H1 (cell line): ENCODE measurements around the gene ZNF500. TPM values are rescaled to one million over a fixed set of nuclear protein-coding genes. Genes with fewer than 3 reads are reported as not detected.

ENCODE experiments used
- CTCF ChIA-PET: fragments of 300-600 bp; sonication (Branson Sonifier 250); formaldehyde crosslinking; loops from one replicate; lab custom pipeline; 2021; ENCODE audit not compliant: partially characterized antibody; lab: Charles Lee
- POLR2A ChIA-PET: fragments of 300-600 bp; sonication (Branson Sonifier 250); formaldehyde crosslinking; loops from one replicate; lab custom pipeline; 2021; ENCODE audit warnings: inconsistent platforms; ENCODE audit not compliant: partially characterized antibody; lab: Charles Lee
- DNase-seq, 2 experiments: peaks; one replicate each; pipeline versions ENCODE4 v3.0.0 to v3.0.0-alpha.2; 2010 to 2022; ENCODE audit warnings: low spot score in 2 of 2, low read depth in 1 of 2, mixed read lengths in 1 of 2
- FAIRE-seq: peaks from 2 replicates; lab custom pipeline; 2011; peaks lifted over from hg19 to GRCh38; lab: Jason Lieb, UNC
- H2AFZ ChIP-seq: 2 replicates; pipeline ENCODE4 v1.8.1; 2012; ENCODE audit warnings: low read length, inconsistent platforms
- H2AK5ac ChIP-seq: 2 replicates; pipeline ENCODE4 v1.6.1; 2013; ENCODE audit warnings: low read depth, low read length
- H2BK120ac ChIP-seq: replicated peaks from 2 replicates; pipeline ENCODE3; 2013; ENCODE audit warnings: low read depth, low read length, inconsistent platforms
- H2BK12ac ChIP-seq: 2 replicates; pipeline ENCODE4 v1.6.1; 2013; ENCODE audit warnings: low read depth, low read length
- H2BK15ac ChIP-seq: 2 replicates; pipeline ENCODE4 v1.6.1; 2013; ENCODE audit warnings: low read length
- H2BK20ac ChIP-seq: 2 replicates; pipeline ENCODE4 v1.6.1; 2013; ENCODE audit warnings: low read length
- H2BK5ac ChIP-seq: 2 replicates; pipeline ENCODE4 v1.6.1; 2013; ENCODE audit warnings: low read depth, low read length
- H3K14ac ChIP-seq: 2 replicates; pipeline ENCODE4 v1.6.1; 2013; ENCODE audit warnings: inconsistent platforms; ENCODE audit not compliant: insufficient read length
- H3K18ac ChIP-seq: 2 replicates; pipeline ENCODE4 v1.6.1; 2013; ENCODE audit warnings: low read length; ENCODE audit errors: extremely low read depth
- H3K23ac ChIP-seq: 2 replicates; pipeline ENCODE4 v1.6.1; 2013; ENCODE audit warnings: inconsistent platforms; ENCODE audit not compliant: insufficient read length
- H3K23me2 ChIP-seq: 2 replicates; pipeline ENCODE4 v1.6.1; 2013; ENCODE audit warnings: low read depth, low read length
- H3K27ac ChIP-seq: 2 replicates; pipeline ENCODE4 v1.6.1; 2011; ENCODE audit warnings: low read depth, low read length, inconsistent platforms
- H3K27me3 ChIP-seq, 4 experiments: replicated peaks in 1 of 4; 1 replicate in 1 of 4; 2 replicates in 3 of 4; pipeline versions ENCODE4 v1.6.1 to v1.8.1; 2011 to 2013; ENCODE audit warnings: low read length in 3 of 4, mild to moderate bottlenecking in 3 of 4, inconsistent platforms in 2 of 4, mixed read lengths in 2 of 4, moderate library complexity in 1 of 4; ENCODE audit not compliant: control insufficient read depth in 3 of 4, insufficient read depth in 3 of 4; ENCODE audit errors: extremely low read depth in 1 of 4
- H3K36me3 ChIP-seq, 4 experiments: 2 replicates each; pipeline versions ENCODE4 v1.6.1 to v1.8.1; 2011 to 2013; ENCODE audit warnings: mild to moderate bottlenecking in 4 of 4, low read length in 3 of 4, moderate library complexity in 2 of 4, control low read depth in 1 of 4, inconsistent platforms in 1 of 4; ENCODE audit not compliant: insufficient read depth in 4 of 4, control insufficient read depth in 2 of 4
- H3K4ac ChIP-seq: replicated peaks from 2 replicates; pipeline ENCODE3; 2013; ENCODE audit warnings: low read length, low read depth, mixed read lengths, inconsistent platforms; ENCODE audit not compliant: insufficient read length
- H3K4me1 ChIP-seq, 4 experiments: replicated peaks in 1 of 4; 1 replicate in 1 of 4; 2 replicates in 3 of 4; pipeline versions ENCODE4 v1.6.1 to v1.8.1; 2011 to 2013; ENCODE audit warnings: low read length in 3 of 4, inconsistent platforms in 2 of 4, mixed read lengths in 1 of 4; ENCODE audit not compliant: insufficient read depth in 4 of 4, control insufficient read depth in 3 of 4
- H3K4me2 ChIP-seq, 2 experiments: 2 replicates each; pipeline versions ENCODE4 v1.6.1 to v1.8.1; 2011 to 2013; ENCODE audit warnings: low read depth in 2 of 2, low read length in 2 of 2, control low read depth in 1 of 2, inconsistent platforms in 1 of 2, mild to moderate bottlenecking in 1 of 2; ENCODE audit not compliant: insufficient read depth in 1 of 2
- H3K4me3 ChIP-seq, 4 experiments: fragments of 200-600, 300-600 bp in 1 of 4; sonication (generic), shearing (Covaris generic), sonication (Bioruptor Twin) in 1 of 4; 2 replicates each; pipeline versions ENCODE4 v1.5.1 to v1.8.1; 2011 to 2016; ENCODE audit warnings: low read length in 4 of 4, low read depth in 3 of 4, control low read depth in 2 of 4, inconsistent platforms in 2 of 4, mild to moderate bottlenecking in 2 of 4, mixed read lengths in 1 of 4, moderate library complexity in 1 of 4; ENCODE audit not compliant: insufficient read depth in 2 of 4; ENCODE audit errors: extremely low read depth in 1 of 4
- H3K56ac ChIP-seq: replicated peaks from 2 replicates; pipeline ENCODE3; 2013; ENCODE audit warnings: low read depth, mild to moderate bottlenecking, mixed read lengths, low read length, inconsistent platforms; ENCODE audit not compliant: insufficient read length
- H3K79me1 ChIP-seq: 2 replicates; pipeline ENCODE4 v1.6.1; 2013; ENCODE audit warnings: low read depth, low read length, control low read depth
- H3K79me2 ChIP-seq, 2 experiments: 2 replicates each; pipeline versions ENCODE4 v1.6.1 to v1.8.1; 2012 to 2013; ENCODE audit warnings: low read length in 2 of 2, mild to moderate bottlenecking in 2 of 2, inconsistent platforms in 1 of 2; ENCODE audit not compliant: insufficient read depth in 2 of 2, control insufficient read depth in 1 of 2
- H3K9ac ChIP-seq, 4 experiments: replicated peaks in 1 of 4; 1 replicate in 1 of 4; 2 replicates in 3 of 4; pipeline versions ENCODE4 v1.6.1 to v1.8.1; 2011 to 2013; ENCODE audit warnings: low read depth in 3 of 4, low read length in 3 of 4, control low read depth in 2 of 4, mild to moderate bottlenecking in 2 of 4, moderate library complexity in 2 of 4, inconsistent platforms in 1 of 4; ENCODE audit errors: extremely low read depth in 1 of 4
- H3K9me3 ChIP-seq, 2 experiments: 2 replicates each; pipeline versions ENCODE4 v1.6.1 to v1.8.1; 2012 to 2013; ENCODE audit warnings: mild to moderate bottlenecking in 2 of 2, moderate library complexity in 2 of 2, control low read depth in 1 of 2, inconsistent platforms in 1 of 2, low read depth in 1 of 2, low read length in 1 of 2, mixed read lengths in 1 of 2; ENCODE audit not compliant: insufficient read depth in 2 of 2
- H4K20me1 ChIP-seq, 2 experiments: replicated peaks in 1 of 2; 2 replicates each; pipeline versions ENCODE3 to v1.8.1; 2011 to 2013; ENCODE audit warnings: inconsistent platforms in 2 of 2, low read length in 2 of 2, mild to moderate bottlenecking in 1 of 2; ENCODE audit not compliant: insufficient read depth in 2 of 2, control insufficient read depth in 1 of 2
- H4K5ac ChIP-seq: 2 replicates; pipeline ENCODE4 v1.6.1; 2013; ENCODE audit warnings: low read length, low read depth, mixed read lengths, inconsistent platforms; ENCODE audit not compliant: insufficient read length
- H4K8ac ChIP-seq: 2 replicates; pipeline ENCODE4 v1.8.0; 2013; ENCODE audit warnings: mild to moderate bottlenecking, moderate library complexity, low read length, inconsistent platforms; ENCODE audit not compliant: insufficient read depth; ENCODE audit errors: extremely low read depth
- H4K91ac ChIP-seq: replicated peaks from 2 replicates; pipeline ENCODE3; 2013; ENCODE audit warnings: low read length, mixed read lengths, inconsistent platforms; ENCODE audit not compliant: insufficient read length
- EZH2 ChIP-seq: fragments of 200-600 bp; sonication (generic); IDR thresholded peaks from 2 replicates; pipeline ENCODE4 v1.7.1; 2012; ENCODE audit warnings: low read depth, mild to moderate bottlenecking, moderate library complexity, low read length, inconsistent platforms; ENCODE audit not compliant: severe bottlenecking
- SP2 ChIP-seq: IDR thresholded peaks from 2 replicates; pipeline ENCODE4 v1.6.1; 2012; ENCODE audit warnings: mild to moderate bottlenecking, low read length, inconsistent platforms
- WGBS, 2 experiments: shearing (Covaris generic) in 1 of 2; methylation state at CpG; one replicate each; pipeline versions ENCODE4 v1.1.6 to v1.1.7; 2013 to 2015; ENCODE audit warnings: low lambda C conversion rate in 2 of 2, mixed read lengths in 2 of 2, inconsistent platforms in 1 of 2, low coverage in 1 of 2, missing lambda C conversion rate in 1 of 2; ENCODE audit not compliant: insufficient replicate concordance in 2 of 2, insufficient coverage in 1 of 2, insufficient read length in 1 of 2; ENCODE audit errors: extremely low coverage in 1 of 2, missing lambda C conversion rate in 1 of 2; 5-methylcytosine and 5-hydroxymethylcytosine counted together
- polyA plus RNA-seq, 7 experiments: library from polyadenylated mRNA; depleted of rRNA in 3 of 7; stranded (reverse) in 5 of 7; unstranded in 2 of 7; fragments of >200 nt in 5 of 7; fragments of 200-250 nt in 2 of 7; gene quantifications; 1 replicate in 5 of 7; 2 replicates in 1 of 7; 4 replicates in 1 of 7; pipeline versions ENCODE4 v1.2.1 to v1.2.3, GENCODE V29; 2011 to 2013; ENCODE audit warnings: missing spikeins in 2 of 7, mixed read lengths in 2 of 7
- total RNA-seq: library from RNA; stranded (reverse); fragmentation: NEBNext Ultra II Directional; extraction: Animal tissue kit (Norgen Biotek cat#: 25700); gene quantifications from 2 replicates; pipeline ENCODE4 v1.2.1, GENCODE V29; 2021

ZNF500 gene
- total and polyA plus RNA-seq, 2 of the 8 experiments (the other 6 are each of a cell fraction or from before 2014, with no cell fraction given), result 10.3 to 10.4 TPM

- H4K5ac ChIP-seq, result no peak overlapping the region
- H3K23me2 ChIP-seq, result no peaks in the 10 kb centered on the region
- no peak for FAIRE-seq
- H4K91ac ChIP-seq, result no peak overlapping the region
- CTCF ChIA-PET, result interaction anchor here (0.7 to 1.2 kb wide), 3 partner anchors 16 to 77 kb away, joined by 3 to 4 read pairs (median 4); no protein-coding TSS in a partner anchor
- H4K8ac ChIP-seq, result no peak overlapping the region
- no peak overlapping the region for H3K14ac ChIP-seq
- H3K9me3 ChIP-seq, result no peaks in the 10 kb centered on the region
- H2BK5ac ChIP-seq, result no peak overlapping the region
- H2BK15ac ChIP-seq, result no peak overlapping the region
- H3K23ac ChIP-seq, result no peak overlapping the region
- TF ChIP-seq SP2 (no peak), EZH2 (no peak)
- TF ChIP-seq, all 59 proteins: peak for 0
- no peak overlapping the region for H2AK5ac ChIP-seq
- H2BK20ac ChIP-seq, result no peak overlapping the region
- WGBS, 2 experiments, result 90% methylated on average over 26 of the region's 33 CpGs; no CpG with 5 or more reads in 1 of the 2 experiments
- no peak overlapping the region for H3K56ac ChIP-seq
- no peak overlapping the region for H3K4me2 ChIP-seq
- H4K20me1 ChIP-seq, result peaks cover 0 to 17% of the 10 kb centered on the region in 2 experiments
- no peak for DNase-seq
- no peak overlapping the region for H3K18ac ChIP-seq
- H3K79me1 ChIP-seq, result no peaks in the 10 kb centered on the region
- no peak overlapping the region for H3K27ac ChIP-seq
- no peak overlapping the region for H3K4me3 ChIP-seq
- peaks cover 16 to 45% (median 37%) of the 10 kb centered on the region in 4 experiments for H3K36me3 ChIP-seq
- no peak overlapping the region for H2AFZ ChIP-seq
- POLR2A ChIA-PET, result interaction anchor here (1.0 to 1.1 kb wide), 2 partner anchors 9 to 59 kb away, joined by 3 read pairs; no protein-coding TSS in a partner anchor
- no peaks in the 10 kb centered on the region for H3K27me3 ChIP-seq
- H2BK12ac ChIP-seq, result no peak overlapping the region
- no peak overlapping the region for H3K9ac ChIP-seq
- no peaks in the 10 kb centered on the region for H3K79me2 ChIP-seq
- no peak overlapping the region for H3K4ac ChIP-seq
- H3K4me1 ChIP-seq, result no peaks in the 10 kb centered on the region
- H2BK120ac ChIP-seq, result no peak overlapping the region
These were observed 65.8 kb downstream of the ZNF500 start for GRCh38 chr16:4700997-4701743.
